Activated CD8-positive, alpha-beta T cell treated with anti-CD3 and anti-CD28 coated beads, Interleukin-2, amount 10 ng/mL, durations not matched to agents 7 days and 5 days (primary cell): ENCODE results near the gene HMCN1. TPM values are rescaled to one million over a fixed set of nuclear protein-coding genes. Genes with fewer than 3 reads are reported as not detected.

Experiments
- ATAC-seq: fragments of 150-1000 bp; cut with Tn5 transposase; one replicate; pipeline ENCODE4 v1.10.0; 2021; ENCODE audit warnings: moderate library complexity
- CTCF ChIA-PET: fragments of 350-600 bp; sonication (Branson Sonifier 250); formaldehyde crosslinking; loops from one replicate; lab custom pipeline; 2021; ENCODE audit warnings: antibody characterized with exemption; lab: Charles Lee
- POLR2A ChIA-PET: fragments of 350-600 bp; sonication (Branson Sonifier 250); formaldehyde crosslinking; loops from one replicate; lab custom pipeline; 2021; ENCODE audit warnings: antibody characterized with exemption; lab: Charles Lee
- DNase-seq: peaks from one replicate; pipeline ENCODE4 v3.0.0-alpha.2; 2020
- H3K27ac Mint-ChIP-seq: one replicate; pipeline ENCODE4 v1.8.0; 2021; ENCODE audit warnings: mild to moderate bottlenecking, mixed read lengths
- H3K27me3 Mint-ChIP-seq: one replicate; pipeline ENCODE4 v1.8.0; 2021; ENCODE audit warnings: low read depth, mixed read lengths
- H3K36me3 Mint-ChIP-seq: one replicate; pipeline ENCODE4 v1.8.0; 2021; ENCODE audit warnings: low read depth, mixed read lengths
- H3K4me1 Mint-ChIP-seq: one replicate; pipeline ENCODE4 v1.8.0; 2021; ENCODE audit warnings: low read depth, mixed read lengths
- H3K4me3 Mint-ChIP-seq: one replicate; pipeline ENCODE4 v1.8.0; 2021; ENCODE audit warnings: mild to moderate bottlenecking, mixed read lengths
- H3K9me3 Mint-ChIP-seq: one replicate; pipeline ENCODE4 v1.8.0; 2022; ENCODE audit warnings: mixed read lengths; ENCODE audit not compliant: insufficient read depth
- total RNA-seq, 2 experiments: library from RNA; stranded (reverse); gene quantifications; one replicate each; pipeline ENCODE4 v1.2.3, GENCODE V29; 2021

Gene HMCN1
- total RNA-seq, 2 experiments from 2014 or later = 0.05 to 0.18 TPM

DNA sequence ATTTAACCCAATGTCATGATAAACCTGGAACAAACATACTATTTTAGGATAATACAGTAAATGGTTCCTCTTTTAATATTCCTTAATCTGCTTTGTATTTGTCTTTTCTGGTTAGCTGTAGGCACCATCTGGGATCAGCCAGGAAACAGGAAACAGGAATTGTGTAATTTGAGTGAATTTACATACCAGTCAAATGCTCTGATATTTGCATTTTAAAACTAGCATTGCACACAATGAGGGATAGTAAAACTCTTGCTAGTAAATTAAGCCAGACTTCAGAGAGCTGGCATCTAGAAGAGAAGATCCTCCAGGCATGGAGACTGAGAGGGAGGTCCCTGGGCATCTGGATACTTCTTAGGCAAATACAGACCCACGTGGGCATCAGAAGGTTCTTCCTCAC is 103.5 kb downstream of the HMCN1 start:
- H3K36me3 Mint-ChIP-seq = no peaks in the 10 kb centered on the region
- ATAC-seq = no peak

GRCh38 chr1:185838111-185838510 is 103.9 kb downstream of the HMCN1 start:
- POLR2A ChIA-PET = no interaction called here
- ATAC-seq = no peak
- Mint-ChIP-seq H3K4me3 (no peak overlapping the region), H3K27me3 (peaks cover 5% of the 10 kb centered on the region), H3K27ac (no peak overlapping the region), H3K9me3 (no peaks in the 10 kb centered on the region), H3K4me1 (no peaks in the 10 kb centered on the region), H3K36me3 (no peaks in the 10 kb centered on the region)
- CTCF ChIA-PET = no interaction called here
- DNase-seq = no peak

More for the DNA sequence above, 103.5 kb downstream of the HMCN1 start:
- CTCF ChIA-PET = no interaction called here
- Mint-ChIP-seq H3K4me1 (no peaks in the 10 kb centered on the region), H3K27ac (no peak overlapping the region), H3K27me3 (peaks cover 7% of the 10 kb centered on the region), H3K4me3 (no peak overlapping the region), H3K9me3 (no peaks in the 10 kb centered on the region)
- POLR2A ChIA-PET = no interaction called here
- DNase-seq = no peak

GRCh38 chr1:185840880-185841279 is 106.7 kb downstream of the HMCN1 start:
- ChIA-PET CTCF (no interaction called here), POLR2A (no interaction called here)
- no peak overlapping the region for H3K27ac Mint-ChIP-seq

GRCh38 chr1:185843297-185843869 is 109.2 kb downstream of the HMCN1 start:
- H3K36me3 Mint-ChIP-seq = no peaks in the 10 kb centered on the region
- ChIA-PET CTCF (no interaction called here), POLR2A (no interaction called here)
- ATAC-seq = no peak
- H3K4me3 Mint-ChIP-seq = no peak overlapping the region
- H3K27ac Mint-ChIP-seq = no peak overlapping the region
- DNase-seq = no peak
- H3K9me3 Mint-ChIP-seq = no peaks in the 10 kb centered on the region
- no peaks in the 10 kb centered on the region for H3K27me3 Mint-ChIP-seq
- H3K4me1 Mint-ChIP-seq = no peaks in the 10 kb centered on the region

More at GRCh38 chr1:185840880-185841279, 106.7 kb downstream of the HMCN1 start:
- Mint-ChIP-seq H3K27me3 (peaks cover 2% of the 10 kb centered on the region), H3K36me3 (no peaks in the 10 kb centered on the region), H3K4me3 (no peak overlapping the region), H3K4me1 (no peaks in the 10 kb centered on the region), H3K9me3 (no peaks in the 10 kb centered on the region)
- DNase-seq (no peak), ATAC-seq (no peak)

GRCh38 chr1:185843986-185844385 is 109.8 kb downstream of the HMCN1 start:
- CTCF ChIA-PET = no interaction called here
- POLR2A ChIA-PET = no interaction called here
- Mint-ChIP-seq H3K36me3 (no peaks in the 10 kb centered on the region), H3K27me3 (no peaks in the 10 kb centered on the region), H3K27ac (no peak overlapping the region), H3K4me3 (no peak overlapping the region), H3K9me3 (no peaks in the 10 kb centered on the region), H3K4me1 (no peaks in the 10 kb centered on the region)
- no peak for ATAC-seq
- DNase-seq = no peak

- Mint-ChIP-seq H3K4me1 (no peaks in the 10 kb centered on the region), H3K36me3 (no peaks in the 10 kb centered on the region), H3K27ac (no peak overlapping the region), H3K9me3 (no peaks in the 10 kb centered on the region), H3K27me3 (no peaks in the 10 kb centered on the region), H3K4me3 (no peak overlapping the region)
- DNase-seq (no peak), ATAC-seq (no peak)
- POLR2A ChIA-PET = no interaction called here
- CTCF ChIA-PET = no interaction called here
These were observed 112.7 kb downstream of the HMCN1 start for GRCh38 chr1:185846672-185847444.

DNA sequence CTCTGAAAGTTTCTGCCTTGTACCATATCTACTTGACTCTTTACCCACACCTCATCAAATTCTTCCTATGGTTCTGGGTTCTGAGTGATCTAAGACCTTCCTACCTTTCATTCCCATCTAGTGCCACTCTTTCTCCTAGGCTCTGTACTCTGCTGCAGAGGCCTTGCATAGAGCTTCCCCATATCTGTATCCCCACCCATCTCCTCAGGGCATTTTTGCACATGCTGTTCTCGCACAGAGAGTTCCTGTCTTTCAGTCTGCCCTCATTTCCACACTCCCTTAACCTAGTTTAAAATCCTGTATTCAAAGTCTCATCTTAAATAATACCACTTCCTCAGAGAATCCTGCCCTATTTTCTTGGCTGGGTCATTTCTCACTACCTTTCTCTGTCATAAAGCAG is 114.8 kb downstream of the HMCN1 start:
- H3K36me3 Mint-ChIP-seq = no peaks in the 10 kb centered on the region
- H3K4me1 Mint-ChIP-seq = no peaks in the 10 kb centered on the region
- POLR2A ChIA-PET = no interaction called here
- H3K9me3 Mint-ChIP-seq = no peaks in the 10 kb centered on the region
- no peak overlapping the region for H3K27ac Mint-ChIP-seq
- ATAC-seq (no peak), DNase-seq (no peak)
- H3K4me3 Mint-ChIP-seq = no peak overlapping the region
- CTCF ChIA-PET = no interaction called here
- no peaks in the 10 kb centered on the region for H3K27me3 Mint-ChIP-seq

DNA sequence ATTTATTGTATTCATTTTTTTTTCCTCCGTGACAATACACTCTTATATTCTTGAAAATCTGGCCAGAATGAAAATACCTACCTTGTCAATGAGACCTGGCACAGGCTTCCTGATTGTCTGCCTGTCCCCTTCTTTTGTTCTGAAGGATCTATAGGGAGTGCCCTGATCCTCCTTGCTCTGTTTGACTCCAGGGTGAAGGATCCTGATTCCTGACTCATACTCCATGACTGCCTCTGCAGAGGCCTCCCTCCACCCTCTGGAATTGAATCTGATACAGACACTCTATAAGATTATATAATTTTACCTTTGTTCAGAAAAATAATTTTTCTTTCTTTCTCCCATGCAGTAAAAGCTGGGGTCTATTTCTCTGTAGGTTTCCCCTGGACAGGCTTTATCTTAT is 116.2 kb downstream of the HMCN1 start:
- no peak overlapping the region for H3K27ac Mint-ChIP-seq
- POLR2A ChIA-PET = no interaction called here
- no peaks in the 10 kb centered on the region for H3K9me3 Mint-ChIP-seq
- no peak overlapping the region for H3K4me3 Mint-ChIP-seq
- H3K27me3 Mint-ChIP-seq = no peaks in the 10 kb centered on the region
- no peaks in the 10 kb centered on the region for H3K36me3 Mint-ChIP-seq
- no peaks in the 10 kb centered on the region for H3K4me1 Mint-ChIP-seq
- ATAC-seq (no peak), DNase-seq (no peak)
- CTCF ChIA-PET = no interaction called here

- Mint-ChIP-seq H3K4me3 (no peak overlapping the region), H3K27ac (no peak overlapping the region), H3K27me3 (no peaks in the 10 kb centered on the region), H3K4me1 (no peaks in the 10 kb centered on the region), H3K36me3 (no peaks in the 10 kb centered on the region), H3K9me3 (no peaks in the 10 kb centered on the region)
- ChIA-PET POLR2A (no interaction called here), CTCF (no interaction called here)
- ATAC-seq = no peak
- DNase-seq = no peak
These were observed 119.5 kb downstream of the HMCN1 start for GRCh38 chr1:185853739-185854138.

GRCh38 chr1:185856482-185856881 is 122.3 kb downstream of the HMCN1 start:
- Mint-ChIP-seq H3K4me1 (no peaks in the 10 kb centered on the region), H3K27ac (no peak overlapping the region), H3K27me3 (no peaks in the 10 kb centered on the region), H3K36me3 (no peaks in the 10 kb centered on the region), H3K9me3 (no peaks in the 10 kb centered on the region), H3K4me3 (no peak overlapping the region)
- POLR2A ChIA-PET = no interaction called here
- ATAC-seq (no peak), DNase-seq (no peak)
- CTCF ChIA-PET = no interaction called here

- ATAC-seq = no peak
- Mint-ChIP-seq H3K36me3 (no peaks in the 10 kb centered on the region), H3K4me1 (no peaks in the 10 kb centered on the region), H3K27ac (no peak overlapping the region), H3K4me3 (no peak overlapping the region), H3K9me3 (no peaks in the 10 kb centered on the region), H3K27me3 (no peaks in the 10 kb centered on the region)
- CTCF ChIA-PET = no interaction called here
- POLR2A ChIA-PET = no interaction called here
- DNase-seq = no peak
These were observed 123.3 kb downstream of the HMCN1 start for GRCh38 chr1:185857442-185857841.

DNA sequence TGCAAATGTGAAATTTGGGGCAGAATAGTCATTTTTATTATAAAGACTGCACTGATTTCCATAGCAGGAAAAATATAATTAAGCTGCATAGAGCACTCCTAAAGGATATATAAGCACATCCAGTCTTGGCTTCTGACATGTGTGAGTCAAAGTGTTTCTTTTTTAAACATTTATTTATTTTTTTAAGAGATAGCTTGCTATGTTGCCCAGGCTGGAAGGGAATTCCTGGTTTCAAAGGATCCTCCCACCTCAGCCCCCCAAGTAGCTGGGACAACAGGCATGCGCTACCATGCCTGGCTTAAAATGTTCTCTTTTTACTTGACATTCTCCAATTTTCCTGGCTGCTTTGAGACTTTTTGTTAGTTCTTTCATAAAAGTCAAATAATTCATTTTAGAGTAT is 126.1 kb downstream of the HMCN1 start:
- peaks cover 3% of the 10 kb centered on the region for H3K27me3 Mint-ChIP-seq
- no peaks in the 10 kb centered on the region for H3K4me1 Mint-ChIP-seq
- ChIA-PET POLR2A (no interaction called here), CTCF (no interaction called here)
- no peak overlapping the region for H3K4me3 Mint-ChIP-seq
- no peak for DNase-seq
- H3K9me3 Mint-ChIP-seq = no peaks in the 10 kb centered on the region
- ATAC-seq = no peak
- no peak overlapping the region for H3K27ac Mint-ChIP-seq
- no peaks in the 10 kb centered on the region for H3K36me3 Mint-ChIP-seq
